GM19372 (cell line): ENCODE results near the gene ZNRD2.
"Not testable (repeated sequence)": the region's sequence is repeated elsewhere in the genome, so short reads cannot be mapped to it uniquely, and the experiment has no call there.

Experiments used
- ATAC-seq: cut with Tn5 transposase; IDR thresholded peaks from one replicate; pipeline ENCODE4 v1.9.1; 2021; ENCODE audit warnings: mild to moderate bottlenecking, low read depth, moderate library complexity; ENCODE audit not compliant: unreplicated experiment

The ZNRD2 gene

DNA sequence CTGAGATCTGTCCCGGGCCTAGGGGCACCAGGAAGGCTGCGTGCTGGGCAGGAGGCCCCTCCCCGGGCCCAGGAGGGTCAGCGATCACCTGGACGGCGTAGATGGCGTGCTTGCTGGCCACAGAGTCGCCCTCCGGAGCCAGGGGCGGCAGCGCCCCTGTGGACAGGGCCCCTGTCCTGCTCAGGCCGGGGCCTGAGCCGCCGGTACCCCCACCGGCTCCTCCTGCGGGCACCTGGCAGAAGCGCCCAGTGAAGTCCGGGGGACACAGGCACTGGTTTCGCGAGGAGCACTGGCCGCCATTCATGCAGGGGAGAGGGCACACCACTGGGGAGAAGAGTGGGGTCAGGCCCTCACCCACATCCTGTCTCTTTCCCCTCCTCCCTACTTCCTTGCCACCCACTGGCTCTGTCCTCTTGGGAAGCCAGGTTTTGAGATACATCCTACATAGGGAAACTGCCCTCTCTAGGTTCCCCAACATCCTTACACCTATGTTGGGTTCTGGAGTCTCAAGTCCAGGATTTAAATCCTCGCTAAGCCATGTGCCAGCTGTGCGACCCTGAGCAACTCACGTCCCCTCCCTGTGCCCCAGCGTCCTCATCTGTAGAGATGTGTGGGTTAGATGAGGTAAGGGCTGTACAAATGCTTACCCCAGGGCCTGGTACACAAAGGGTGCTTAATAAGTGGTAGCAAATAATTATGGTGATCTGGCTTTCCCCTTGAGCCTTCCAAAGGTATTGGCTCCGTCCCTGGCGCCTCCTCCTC is 16.0 kb upstream of the ZNRD2 start:
- ATAC-seq, result no peak

- ATAC-seq, result no peak
Measured at GRCh38 chr11:65554842-65555430, 15.3 kb upstream of the ZNRD2 start.

GRCh38 chr11:65555693-65556231 is 14.5 kb upstream of the ZNRD2 start:
- no peak for ATAC-seq

GRCh38 chr11:65556470-65557279 is 13.6 kb upstream of the ZNRD2 start:
- ATAC-seq, result no peak

- ATAC-seq, result no peak
Measured at GRCh38 chr11:65557280-65558001, 12.8 kb upstream of the ZNRD2 start.

DNA sequence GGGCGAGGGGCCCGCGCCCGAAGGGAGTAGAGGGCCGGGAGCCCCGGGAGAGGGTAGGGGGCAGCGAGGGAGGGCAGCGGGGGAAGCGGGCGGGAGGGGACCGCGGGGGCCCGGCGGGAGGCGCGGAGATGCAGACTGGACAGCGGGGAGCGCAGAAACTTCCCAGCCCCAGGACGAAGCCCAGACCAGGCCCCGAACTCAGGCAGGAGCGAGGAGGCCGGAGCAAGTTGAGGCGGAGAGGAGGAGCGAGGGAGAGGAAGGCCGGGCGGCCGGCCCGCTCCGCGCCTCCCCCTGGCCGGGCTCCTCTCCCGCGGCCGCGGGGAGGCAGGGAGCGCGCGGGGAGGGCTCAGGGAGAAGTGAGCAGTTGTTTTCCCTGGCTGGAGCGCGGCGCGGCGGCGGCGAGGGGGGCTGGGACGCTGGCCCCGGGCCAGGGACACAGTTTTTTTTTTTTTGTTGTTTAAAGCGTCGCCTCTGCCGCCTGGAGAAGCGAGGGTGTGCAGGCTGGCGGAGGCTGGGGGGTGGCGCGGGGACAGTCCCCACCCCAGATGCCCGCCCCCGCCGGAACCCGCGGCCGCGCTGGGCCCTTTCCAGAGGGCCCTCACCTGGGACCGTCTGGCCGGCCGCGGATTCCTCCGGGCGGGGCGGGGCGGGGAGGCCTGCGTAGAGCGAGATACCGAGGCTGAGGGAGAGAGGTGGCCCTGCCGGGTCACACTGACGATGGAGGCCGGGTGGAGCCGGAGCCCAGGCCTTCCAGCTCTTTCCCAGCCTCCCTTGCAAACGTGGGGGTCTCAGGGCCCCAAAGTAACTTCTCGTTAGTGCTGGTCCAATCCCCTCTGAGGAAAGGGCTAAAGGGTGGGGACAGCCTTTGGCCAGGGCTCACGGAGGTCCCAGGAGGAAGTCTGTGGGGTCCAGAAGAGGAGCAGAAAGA is 12.0 kb upstream of the ZNRD2 start, which contains the start of gene LTBP3:
TSS of gene LTBP3 (minus strand) at position 358 of the 928 bp plus-strand sequence. CDS start 400 bp downstream, outside the sequence.
- ATAC-seq, result no peak

DNA sequence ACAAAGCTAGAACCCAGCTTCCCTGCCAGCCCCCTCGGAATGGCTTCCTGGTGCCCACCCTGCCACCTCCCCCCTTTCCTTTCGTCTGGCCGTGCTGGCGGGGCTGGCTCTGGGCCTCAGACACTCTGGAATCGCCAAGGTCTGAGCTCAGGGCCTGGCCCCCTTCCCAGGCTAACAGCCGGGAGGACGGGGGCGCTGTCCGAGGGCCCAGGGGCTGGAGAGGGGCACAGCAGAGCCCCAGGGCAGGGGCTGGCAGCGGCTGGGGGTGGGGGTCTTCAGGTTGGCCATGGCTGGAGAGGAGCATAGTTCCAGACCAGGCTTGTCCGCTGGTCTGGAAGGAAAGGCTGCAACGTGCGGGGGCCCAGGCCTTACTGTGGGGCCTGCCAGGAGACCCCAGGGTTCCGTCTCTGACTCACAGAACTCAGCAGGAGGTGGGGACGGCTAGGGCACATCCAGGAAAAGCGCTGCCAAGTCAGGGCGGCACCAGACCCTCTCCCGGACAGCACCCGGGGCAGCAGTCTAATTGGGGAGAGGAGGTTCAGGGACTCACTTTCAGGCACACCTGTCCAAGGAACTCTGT is 11.3 kb upstream of the ZNRD2 start:
- ATAC-seq, result no peak

DNA sequence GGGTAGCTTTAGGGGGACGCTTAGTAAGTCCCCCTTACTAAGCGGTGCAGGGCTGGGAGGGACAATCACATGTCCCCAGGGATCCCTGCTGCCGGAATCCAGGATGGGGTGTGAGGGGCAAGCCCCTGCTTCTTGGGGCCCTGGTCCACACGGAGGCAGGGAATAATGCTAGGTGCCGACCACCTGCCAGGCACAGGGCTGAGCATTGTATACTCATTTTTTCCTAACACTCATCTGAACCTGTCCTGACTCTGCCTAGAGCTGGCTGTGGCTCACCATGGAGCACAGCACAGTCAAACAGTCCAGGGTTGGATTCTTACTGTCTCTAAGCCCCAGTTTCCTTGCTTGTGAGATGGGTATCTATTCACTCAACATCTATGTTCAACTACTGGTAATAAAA is 10.7 kb upstream of the ZNRD2 start:
- ATAC-seq, result no peak

GRCh38 chr11:65559951-65560537 is 10.2 kb upstream of the ZNRD2 start:
- ATAC-seq, result no peak

DNA sequence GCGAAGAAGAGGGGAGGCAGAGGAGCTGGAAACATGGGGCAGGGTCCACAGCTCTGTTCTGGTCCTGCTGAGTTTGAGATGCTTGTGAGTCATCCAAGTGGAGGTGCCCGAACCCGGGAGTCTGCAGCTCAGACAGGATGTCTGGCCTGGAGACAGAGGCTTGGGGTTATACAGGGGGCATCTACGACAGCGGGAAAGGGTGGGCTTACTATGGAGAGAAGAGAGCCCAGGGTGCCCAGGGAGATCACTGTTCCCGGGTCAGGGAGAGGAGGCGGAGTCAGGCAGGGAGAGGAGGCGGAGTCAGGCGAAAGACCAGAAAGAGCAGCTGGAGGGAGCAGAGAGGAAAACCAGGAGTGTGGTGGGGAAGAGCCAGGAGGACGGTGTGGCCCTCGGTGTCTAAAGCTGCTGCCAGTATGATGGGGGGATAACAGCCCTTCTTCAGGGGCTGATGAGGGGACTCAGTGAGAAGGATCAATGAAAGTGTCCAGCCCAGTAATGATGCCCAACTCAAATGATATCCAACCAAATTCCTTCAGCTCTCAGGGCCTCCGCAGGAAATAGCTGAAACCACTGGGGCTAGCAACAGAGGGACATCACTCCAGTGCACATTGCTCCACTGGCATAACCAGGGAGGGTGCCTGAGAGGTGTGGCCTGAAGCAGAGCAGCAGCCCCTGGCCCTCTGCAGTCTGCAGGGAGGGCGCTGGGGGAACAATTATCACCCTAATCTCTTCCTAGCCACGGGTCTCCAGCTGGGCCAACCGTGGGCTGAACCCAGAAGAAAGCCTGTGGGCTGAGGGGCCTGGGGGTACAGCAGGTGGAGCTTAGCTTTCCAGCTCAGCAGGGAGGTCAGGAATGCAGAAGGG is 9.5 kb upstream of the ZNRD2 start:
- no peak for ATAC-seq

GRCh38 chr11:65562020-65562419 is 8.3 kb upstream of the ZNRD2 start:
- ATAC-seq, result no peak

DNA sequence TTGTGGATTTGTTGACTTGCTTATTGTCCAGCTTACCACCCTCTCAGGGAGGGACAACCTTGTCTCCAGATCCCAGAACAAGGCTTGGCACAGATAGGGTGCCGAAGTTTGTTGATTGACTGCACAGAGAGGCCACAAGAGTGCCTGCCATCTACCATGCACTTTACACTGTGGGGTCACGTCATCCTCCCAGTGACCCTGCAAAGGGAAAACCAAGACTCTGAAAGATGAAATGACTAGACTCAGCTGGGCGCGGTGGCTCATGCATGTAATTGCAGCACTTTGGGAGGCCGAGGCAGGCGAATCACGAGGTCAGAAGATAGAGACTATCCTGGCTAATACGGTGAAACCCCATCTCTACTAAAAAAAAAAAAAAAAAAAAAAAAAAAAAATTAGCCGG is 7.5 kb upstream of the ZNRD2 start:
- ATAC-seq, result no peak

DNA sequence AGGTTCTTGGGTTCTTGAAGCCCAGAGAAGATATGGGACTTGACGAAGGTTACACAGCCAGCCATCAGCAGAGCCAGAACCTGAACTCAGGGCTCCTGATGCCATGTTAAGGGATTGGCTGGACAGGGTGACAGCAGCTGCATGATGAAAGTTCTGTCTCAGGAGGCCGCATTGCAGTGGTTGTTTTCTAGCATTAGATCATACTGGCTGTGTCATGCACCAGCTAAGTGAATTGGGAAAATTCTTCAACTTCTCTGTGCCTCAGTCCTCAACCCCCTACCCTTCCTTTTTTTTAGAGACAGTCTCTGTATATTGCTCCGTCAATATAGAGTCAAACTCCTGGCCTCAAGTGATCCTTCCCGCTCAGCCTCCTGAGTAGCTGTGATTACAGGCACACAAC is 6.7 kb upstream of the ZNRD2 start:
- no peak for ATAC-seq

DNA sequence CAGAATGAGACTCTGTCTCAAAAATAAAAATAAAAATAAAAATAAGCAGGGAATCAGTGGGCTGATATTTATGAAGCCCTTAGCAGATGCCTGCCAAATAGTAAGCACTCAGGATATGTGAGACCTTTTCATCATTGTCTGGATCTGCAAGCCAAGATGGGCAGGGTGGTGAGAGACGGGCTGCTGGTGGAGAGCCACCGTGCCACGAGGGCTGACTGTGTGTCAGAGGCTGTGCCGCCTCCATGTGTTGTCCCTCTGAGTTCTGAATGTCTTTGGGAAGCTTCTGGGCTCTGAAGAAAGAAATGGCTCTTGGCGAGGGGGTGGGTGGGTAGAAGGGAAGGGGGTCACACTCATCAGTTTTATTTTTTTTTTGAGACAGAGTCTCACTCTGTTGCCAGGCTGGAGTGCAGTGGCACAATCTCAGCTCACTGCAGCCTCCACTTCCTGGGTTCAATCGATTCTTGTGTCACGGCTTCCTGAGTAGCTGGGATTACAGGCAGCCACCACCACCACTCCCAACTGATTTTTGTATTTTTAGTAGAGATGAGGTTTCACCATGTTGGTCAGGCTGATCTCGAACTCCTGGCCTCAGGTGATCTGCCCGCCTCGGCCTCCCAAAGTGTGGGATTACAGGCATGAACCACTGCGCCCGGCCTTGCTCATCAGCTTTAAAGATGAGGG is 5.3 kb upstream of the ZNRD2 start:
- ATAC-seq, result not testable (repeated sequence)

DNA sequence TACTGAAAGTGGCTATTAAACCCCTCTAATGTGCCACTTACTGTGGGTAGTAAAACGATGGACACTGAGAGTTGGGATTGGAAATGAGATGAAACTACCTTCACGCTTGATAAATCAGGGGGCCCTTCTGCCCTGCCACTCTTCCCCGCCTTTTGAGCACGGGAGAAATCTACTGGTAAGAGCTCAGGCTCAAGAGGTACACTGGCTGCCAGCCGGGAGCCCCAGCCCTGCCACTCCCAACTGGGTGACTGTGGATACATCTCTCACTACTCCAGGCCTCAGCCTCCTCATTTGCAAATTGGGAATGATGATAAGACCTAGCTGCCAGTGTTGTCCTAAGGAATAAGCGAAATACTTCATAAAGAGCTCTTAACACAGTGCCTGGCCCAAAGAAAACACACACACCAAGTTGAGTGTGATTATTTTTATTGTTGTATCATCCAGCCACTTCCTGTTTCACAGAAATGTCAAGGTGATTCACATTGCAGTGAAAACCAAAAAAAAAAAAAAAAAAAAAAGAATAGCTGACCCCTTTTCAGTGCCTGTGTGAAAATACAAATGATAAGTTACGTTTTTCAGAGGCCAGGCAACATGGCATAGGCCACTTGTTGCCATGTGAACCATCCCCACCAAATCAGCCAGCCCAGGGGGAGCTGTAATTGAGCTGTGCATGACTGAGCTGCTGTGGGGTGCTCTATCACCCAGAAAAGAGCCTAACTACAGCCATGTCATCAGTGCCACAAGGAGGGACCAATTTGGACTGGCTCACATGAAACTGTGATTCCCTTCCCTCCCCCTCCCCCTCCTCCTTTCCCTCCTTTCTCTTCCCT is 4.4 kb upstream of the ZNRD2 start:
- ATAC-seq, result no peak
